Retinal pigment epithelial cell (primary cell): Measurements from ENCODE around the gene HACD1.

Experiments
- DNase-seq: peaks from one replicate; pipeline ENCODE4 v3.0.0-alpha.2; 2010; ENCODE audit warnings: low read depth
- H3K4me3 ChIP-seq: 2 replicates; pipeline ENCODE4 v1.5.1; 2011; ENCODE audit warnings: mild to moderate bottlenecking, low read length, control low read depth, moderate library complexity
- TF ChIP-seq, protein P1 (sequence below): conservative IDR thresholded peaks from 2 replicates; pipeline ENCODE4 v1.5.1; 2011; ENCODE audit warnings: low read depth, low read length, control low read depth, inconsistent platforms

HACD1 gene

DNA sequence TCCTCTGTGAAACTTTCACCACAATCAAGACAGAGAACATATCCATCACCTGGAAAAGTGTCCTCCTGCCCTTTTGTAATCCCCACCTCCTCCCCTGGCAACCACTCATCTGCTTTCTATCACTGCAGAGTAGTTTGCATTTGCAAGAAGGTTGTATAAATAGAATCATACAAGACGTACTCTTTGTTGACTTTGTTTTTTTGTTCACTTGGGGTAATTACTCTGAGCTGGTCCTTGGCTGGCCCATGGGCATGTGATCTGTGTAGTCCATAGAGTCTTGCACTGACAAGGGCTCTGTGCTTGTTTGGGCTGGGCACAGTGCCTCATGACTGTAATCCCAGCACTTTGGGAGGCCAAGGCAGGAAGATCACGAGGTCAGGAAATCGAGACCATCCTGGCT, 7.8 kb upstream of the HACD1 start:
- TF ChIP-seq, protein P1, sequence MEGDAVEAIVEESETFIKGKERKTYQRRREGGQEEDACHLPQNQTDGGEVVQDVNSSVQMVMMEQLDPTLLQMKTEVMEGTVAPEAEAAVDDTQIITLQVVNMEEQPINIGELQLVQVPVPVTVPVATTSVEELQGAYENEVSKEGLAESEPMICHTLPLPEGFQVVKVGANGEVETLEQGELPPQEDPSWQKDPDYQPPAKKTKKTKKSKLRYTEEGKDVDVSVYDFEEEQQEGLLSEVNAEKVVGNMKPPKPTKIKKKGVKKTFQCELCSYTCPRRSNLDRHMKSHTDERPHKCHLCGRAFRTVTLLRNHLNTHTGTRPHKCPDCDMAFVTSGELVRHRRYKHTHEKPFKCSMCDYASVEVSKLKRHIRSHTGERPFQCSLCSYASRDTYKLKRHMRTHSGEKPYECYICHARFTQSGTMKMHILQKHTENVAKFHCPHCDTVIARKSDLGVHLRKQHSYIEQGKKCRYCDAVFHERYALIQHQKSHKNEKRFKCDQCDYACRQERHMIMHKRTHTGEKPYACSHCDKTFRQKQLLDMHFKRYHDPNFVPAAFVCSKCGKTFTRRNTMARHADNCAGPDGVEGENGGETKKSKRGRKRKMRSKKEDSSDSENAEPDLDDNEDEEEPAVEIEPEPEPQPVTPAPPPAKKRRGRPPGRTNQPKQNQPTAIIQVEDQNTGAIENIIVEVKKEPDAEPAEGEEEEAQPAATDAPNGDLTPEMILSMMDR, result no peak
- no peak overlapping the region for H3K4me3 ChIP-seq
- no peak for DNase-seq

DNA sequence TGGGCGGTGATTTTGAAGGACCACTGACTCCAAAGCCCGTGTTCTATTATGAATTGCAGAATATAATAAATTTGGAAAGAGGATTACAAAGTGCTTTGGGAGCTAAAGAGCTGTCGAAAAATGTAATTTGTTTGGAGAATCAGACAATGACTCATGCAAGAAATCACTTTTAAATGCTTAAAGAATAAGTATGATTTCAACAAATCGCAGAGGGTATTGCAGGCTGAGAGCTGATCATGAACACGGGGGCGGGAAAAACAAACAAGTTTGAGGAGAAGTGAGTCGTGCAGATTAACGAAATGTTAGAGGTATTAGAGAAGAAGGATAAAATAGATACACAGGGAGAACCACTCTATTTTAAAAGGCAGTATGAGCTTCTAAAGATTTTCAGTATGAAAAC, 4.9 kb upstream of the HACD1 start:
- TF ChIP-seq, protein P1, result no peak
- peak; percentile 61 for DNase-seq
- H3K4me3 ChIP-seq, result no peak overlapping the region

DNA sequence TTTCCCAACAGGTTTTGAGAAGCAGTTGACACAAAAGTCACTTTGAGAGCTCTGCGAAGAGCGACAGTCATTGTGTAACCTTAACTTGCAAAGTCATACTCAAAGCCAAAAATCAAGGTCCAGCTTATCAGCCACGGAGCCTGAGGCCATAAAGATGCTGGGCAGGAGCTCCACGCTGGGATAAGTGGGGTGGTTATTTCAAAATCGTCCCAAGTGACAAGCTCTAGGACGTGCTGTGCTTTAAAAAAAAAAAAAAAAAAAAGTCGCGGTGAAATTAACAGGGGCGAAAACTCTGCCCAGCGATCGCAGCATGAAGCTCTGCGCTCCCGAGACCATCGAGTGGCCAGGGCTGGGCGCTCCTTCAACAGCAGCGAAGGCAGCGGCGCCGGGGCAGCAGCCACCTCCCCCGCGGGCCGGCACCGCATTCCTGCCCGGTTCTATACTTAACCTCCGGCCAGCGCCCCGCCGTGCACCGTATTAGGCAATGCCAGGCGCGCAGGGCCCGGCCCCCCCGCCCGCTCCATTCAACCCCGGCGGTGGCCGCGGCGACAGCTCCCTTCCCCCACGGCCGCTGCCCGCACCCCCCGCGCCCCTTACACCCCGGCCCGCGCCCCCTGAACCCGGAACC, 657 bp downstream of the HACD1 start:
- DNase-seq, result peak; percentile 43
- H3K4me3 ChIP-seq, result peak overlapping the region; percentile 85
- TF ChIP-seq, protein P1, result no peak

DNA sequence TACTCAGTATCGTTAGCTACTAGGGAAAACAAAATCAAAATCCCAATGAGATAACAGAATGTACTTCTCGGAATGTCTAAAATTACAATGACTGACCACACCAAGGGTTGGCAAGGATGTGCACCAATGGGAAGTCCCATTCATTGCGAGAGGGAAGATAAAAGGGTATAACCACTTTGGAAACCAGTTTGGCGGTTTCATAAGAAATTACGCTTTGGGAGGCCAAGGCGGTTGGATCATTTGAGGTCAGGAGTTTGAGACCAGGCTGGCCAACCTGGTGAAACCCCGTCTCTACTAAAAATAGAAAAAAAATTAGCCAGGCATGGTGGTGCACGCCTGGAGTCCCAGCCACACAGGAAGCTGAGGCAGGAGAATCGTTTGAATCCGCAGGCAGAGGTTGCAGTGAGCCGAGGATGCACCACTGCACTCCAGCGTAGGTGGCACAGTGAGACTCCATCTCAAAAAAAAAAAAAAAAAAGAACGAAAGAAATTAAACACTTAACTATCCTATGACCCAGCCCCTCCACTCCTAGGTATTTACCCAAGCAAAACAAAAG, 7.6 kb downstream of the HACD1 start:
- TF ChIP-seq, protein P1, result no peak

DNA sequence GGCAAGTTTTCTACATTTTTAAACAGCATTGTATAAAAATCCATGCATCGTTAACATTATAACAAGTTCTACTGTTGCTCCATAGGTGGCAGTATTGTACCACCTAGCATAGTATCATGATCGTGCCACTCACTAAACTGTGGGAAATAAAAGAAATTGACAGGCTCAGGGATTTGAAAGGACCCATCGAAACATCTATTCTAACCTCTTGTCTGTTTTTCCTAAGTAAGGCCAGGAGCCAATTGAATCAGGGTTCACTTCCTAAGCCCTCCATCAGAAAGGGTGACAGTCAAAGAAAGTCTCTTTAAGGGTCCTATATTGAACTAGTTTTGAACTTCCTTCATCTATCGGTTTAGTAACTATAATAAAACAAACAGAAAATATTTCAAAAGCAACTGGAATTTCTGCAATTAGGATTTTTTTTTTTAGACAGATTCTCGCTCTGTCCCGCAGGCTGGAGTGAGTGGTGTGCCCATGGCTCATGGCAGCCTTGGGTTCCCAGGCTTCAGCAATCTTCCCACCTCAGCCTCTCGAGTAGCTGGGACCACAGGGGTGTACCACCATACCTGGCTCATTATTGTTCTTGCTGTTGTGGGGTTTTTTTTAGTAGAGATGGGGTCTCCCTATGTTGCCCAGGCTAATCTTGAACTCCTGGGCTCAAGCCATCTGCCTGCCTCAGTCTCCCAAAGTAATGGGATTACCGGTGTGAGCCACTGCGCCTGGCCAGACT, 9.4 kb downstream of the HACD1 start:
- TF ChIP-seq, protein P1, result peak; percentile 73
- DNase-seq, result peak; percentile 20
- no peak overlapping the region for H3K4me3 ChIP-seq

More for the DNA sequence above, 7.6 kb downstream of the HACD1 start:
- H3K4me3 ChIP-seq, result no peak overlapping the region
- no peak for DNase-seq

DNA sequence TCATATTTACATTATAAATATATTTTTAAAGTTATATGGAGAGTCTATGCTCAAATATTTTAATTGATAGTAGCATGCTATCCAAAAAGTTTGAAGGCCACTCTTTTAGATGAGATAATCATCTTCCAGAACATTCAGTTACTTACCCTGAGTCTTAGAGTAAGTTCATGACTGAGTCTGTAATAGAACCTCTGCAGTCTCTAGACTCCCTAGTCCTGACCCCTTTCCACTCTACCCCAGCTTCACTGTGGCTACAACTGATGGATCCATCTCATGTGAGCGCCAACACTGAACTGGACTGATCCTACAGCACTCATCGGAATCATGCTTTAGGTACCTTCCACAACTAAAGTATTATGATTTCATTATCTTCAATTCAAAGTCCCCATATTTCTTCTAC, 10.1 kb downstream of the HACD1 start:
- no peak overlapping the region for H3K4me3 ChIP-seq
- no peak for DNase-seq
- TF ChIP-seq, protein P1, result no peak
